HG03460 (cell line): ENCODE data around the gene IL1RL2.

Experiments
- ATAC-seq: cut with Tn5 transposase; IDR thresholded peaks from one replicate; pipeline ENCODE4 v1.9.1; 2021; ENCODE audit not compliant: unreplicated experiment

IL1RL2 gene

GRCh38 chr2:102262216-102263129 is 75.7 kb downstream of the IL1RL2 start:
- no peak for ATAC-seq

- no peak for ATAC-seq
Observed at GRCh38 chr2:102264952-102265351, 78.1 kb downstream of the IL1RL2 start.

GRCh38 chr2:102266204-102266603 is 79.4 kb downstream of the IL1RL2 start:
- ATAC-seq, result no peak

GRCh38 chr2:102267774-102268173 is 81.0 kb downstream of the IL1RL2 start:
- no peak for ATAC-seq

GRCh38 chr2:102268510-102269199 is 81.8 kb downstream of the IL1RL2 start:
- no peak for ATAC-seq

GRCh38 chr2:102269200-102269524 is 82.3 kb downstream of the IL1RL2 start:
- no peak for ATAC-seq

GRCh38 chr2:102271844-102272243 is 85.0 kb downstream of the IL1RL2 start:
- ATAC-seq, result no peak

GRCh38 chr2:102273619-102274211 is 86.9 kb downstream of the IL1RL2 start:
- ATAC-seq, result no peak

- ATAC-seq, result no peak
Observed at GRCh38 chr2:102276549-102277201, 89.9 kb downstream of the IL1RL2 start.

GRCh38 chr2:102277202-102277700 is 90.4 kb downstream of the IL1RL2 start:
- ATAC-seq, result no peak

- ATAC-seq, result no peak
Observed at GRCh38 chr2:102278720-102279390, 92.0 kb downstream of the IL1RL2 start.

- ATAC-seq, result no peak
Observed at GRCh38 chr2:102279391-102279735, 92.5 kb downstream of the IL1RL2 start.

- ATAC-seq, result no peak
Observed at GRCh38 chr2:102282678-102283091, 95.9 kb downstream of the IL1RL2 start.

- ATAC-seq, result no peak
Observed at GRCh38 chr2:102283996-102284395, 97.2 kb downstream of the IL1RL2 start.

- no peak for ATAC-seq
Observed at GRCh38 chr2:102284611-102285010, 97.8 kb downstream of the IL1RL2 start.

- no peak for ATAC-seq
Observed at GRCh38 chr2:102285368-102285767, 98.5 kb downstream of the IL1RL2 start.

- no peak for ATAC-seq
Observed at GRCh38 chr2:102286041-102286440, 99.2 kb downstream of the IL1RL2 start.

GRCh38 chr2:102289129-102289528 is 102.3 kb downstream of the IL1RL2 start:
- no peak for ATAC-seq
